Measurements from ENCODE around the gene SLC4A7.

SLC4A7 gene

DNA sequence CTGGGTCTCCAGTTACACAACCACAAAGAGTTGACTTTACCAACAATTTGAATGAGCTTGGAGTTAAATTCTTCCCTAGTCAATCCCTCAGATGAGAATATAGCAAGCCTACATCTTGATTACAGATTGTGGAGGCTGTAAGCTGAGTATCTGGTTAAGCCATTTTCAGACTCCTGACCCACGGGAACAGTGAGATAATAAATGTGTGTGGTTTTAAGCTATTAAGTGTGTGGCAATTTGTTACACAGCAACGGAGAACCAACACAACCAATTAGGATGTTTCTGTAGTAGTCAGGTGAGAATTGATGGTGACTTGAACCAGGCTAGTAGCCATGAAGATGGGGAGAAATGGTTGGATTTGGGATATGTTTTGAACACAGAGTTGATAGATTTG lies 37.7 kb upstream of the SLC4A7 start:
- H3K4me3 ChIP-seq (ENCODE audit: low read depth, low read length), result no peak overlapping the region
- no peak for DNase-seq (ENCODE audit: low read depth)
- TF ChIP-seq, protein P1, sequence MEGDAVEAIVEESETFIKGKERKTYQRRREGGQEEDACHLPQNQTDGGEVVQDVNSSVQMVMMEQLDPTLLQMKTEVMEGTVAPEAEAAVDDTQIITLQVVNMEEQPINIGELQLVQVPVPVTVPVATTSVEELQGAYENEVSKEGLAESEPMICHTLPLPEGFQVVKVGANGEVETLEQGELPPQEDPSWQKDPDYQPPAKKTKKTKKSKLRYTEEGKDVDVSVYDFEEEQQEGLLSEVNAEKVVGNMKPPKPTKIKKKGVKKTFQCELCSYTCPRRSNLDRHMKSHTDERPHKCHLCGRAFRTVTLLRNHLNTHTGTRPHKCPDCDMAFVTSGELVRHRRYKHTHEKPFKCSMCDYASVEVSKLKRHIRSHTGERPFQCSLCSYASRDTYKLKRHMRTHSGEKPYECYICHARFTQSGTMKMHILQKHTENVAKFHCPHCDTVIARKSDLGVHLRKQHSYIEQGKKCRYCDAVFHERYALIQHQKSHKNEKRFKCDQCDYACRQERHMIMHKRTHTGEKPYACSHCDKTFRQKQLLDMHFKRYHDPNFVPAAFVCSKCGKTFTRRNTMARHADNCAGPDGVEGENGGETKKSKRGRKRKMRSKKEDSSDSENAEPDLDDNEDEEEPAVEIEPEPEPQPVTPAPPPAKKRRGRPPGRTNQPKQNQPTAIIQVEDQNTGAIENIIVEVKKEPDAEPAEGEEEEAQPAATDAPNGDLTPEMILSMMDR (IDR thresholded peaks at IDR 0.05; ENCODE audit: control insufficient read depth, extremely low read depth, insufficient read depth), result no peak

DNA sequence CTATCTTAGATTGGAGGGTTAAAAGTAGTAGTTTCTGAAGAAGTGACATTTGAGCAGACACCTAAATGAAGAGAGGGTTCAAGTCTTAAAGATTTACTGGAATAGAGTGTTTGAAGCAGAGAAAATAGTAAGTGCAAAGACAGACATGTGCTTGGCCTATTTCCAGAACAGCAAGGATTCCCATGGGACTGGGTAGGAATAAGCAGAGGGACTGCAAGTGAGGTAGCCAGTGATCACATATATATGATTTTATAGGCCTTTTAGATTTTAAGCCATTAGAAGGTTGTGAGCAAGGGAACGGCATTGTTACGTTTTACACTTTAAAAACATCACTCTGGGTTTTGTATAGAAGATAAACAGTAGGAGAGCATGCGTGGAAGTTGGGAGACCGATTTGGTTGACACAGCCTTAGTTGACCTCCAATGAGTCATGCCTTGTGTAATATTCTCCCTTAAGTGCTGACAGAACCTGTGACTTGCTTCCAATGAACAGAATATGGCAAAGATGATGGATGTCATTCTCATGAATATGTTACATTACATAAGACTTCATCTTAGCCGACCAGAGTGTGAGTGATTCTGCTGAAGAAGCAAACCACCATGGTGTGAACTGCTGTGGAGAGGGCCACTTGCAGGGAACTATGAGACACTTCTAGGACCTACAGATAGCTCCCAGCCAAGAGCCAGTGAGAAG lies 37.1 kb upstream of the SLC4A7 start:
- H3K4me3 ChIP-seq (ENCODE audit: low read depth, low read length), result no peak overlapping the region
- TF ChIP-seq, protein P1 (IDR thresholded peaks at IDR 0.05; ENCODE audit: control insufficient read depth, extremely low read depth, insufficient read depth), result no peak
- no peak for DNase-seq (ENCODE audit: low read depth)

DNA sequence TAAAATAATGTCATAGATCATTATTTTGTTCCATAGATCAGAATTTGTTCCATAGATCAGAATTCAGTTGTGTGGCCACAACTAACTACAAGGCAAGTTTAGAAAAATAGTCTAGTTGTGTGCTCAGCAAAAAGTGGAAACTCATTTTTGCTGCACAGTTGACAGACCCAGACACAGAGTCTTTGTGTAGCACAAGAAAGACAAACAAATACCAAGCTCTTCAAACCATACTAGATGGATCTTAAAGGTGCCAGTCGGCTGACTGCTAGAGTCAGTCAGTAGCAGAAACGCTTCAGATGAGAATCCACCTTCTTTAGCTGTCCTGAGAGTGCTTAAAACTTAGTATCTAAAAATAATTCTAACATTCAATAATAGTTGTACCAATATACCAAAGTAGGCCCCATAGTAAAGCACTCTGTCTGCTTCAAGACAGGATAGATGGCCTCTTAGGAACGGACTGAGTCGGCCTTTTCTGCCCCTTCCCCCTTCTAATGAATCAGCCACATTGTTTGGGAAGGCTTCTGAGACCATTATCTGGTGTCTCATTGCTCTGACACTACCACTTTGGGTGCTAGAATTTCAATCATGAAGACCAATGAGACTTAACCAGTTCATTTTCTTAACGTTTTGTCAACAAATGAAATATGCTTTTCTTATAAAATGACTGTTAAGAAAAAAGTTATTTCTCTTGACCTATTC lies 27.7 kb upstream of the SLC4A7 start:
- DNase-seq (ENCODE audit: low read depth), result no peak
- TF ChIP-seq, protein P1 (IDR thresholded peaks at IDR 0.05; ENCODE audit: control insufficient read depth, extremely low read depth, insufficient read depth), result no peak
- no peak overlapping the region for H3K4me3 ChIP-seq (ENCODE audit: low read depth, low read length)

DNA sequence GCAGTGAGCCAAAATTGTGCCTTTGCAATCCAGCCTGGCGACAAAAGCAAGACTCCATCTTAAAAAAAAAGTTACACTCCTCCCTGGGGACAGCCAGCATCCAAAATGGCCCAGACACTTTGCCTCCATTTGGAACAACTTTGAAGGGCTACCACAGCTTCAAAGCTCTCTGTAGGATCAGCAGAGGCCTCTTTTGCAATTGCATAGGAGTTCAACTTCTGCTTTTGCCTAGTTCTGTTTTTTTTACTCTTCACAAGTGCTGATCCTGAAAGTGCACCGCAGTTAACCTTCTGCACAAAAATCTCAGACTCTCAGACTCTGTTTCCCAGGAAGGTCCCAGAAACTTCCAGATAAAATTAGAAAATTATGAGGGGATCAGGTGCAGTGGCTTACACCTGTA lies 25.2 kb upstream of the SLC4A7 start:
- DNase-seq (ENCODE audit: low read depth), result no peak
- TF ChIP-seq, protein P1 (IDR thresholded peaks at IDR 0.05; ENCODE audit: control insufficient read depth, extremely low read depth, insufficient read depth), result no peak
- no peak overlapping the region for H3K4me3 ChIP-seq (ENCODE audit: low read depth, low read length)

DNA sequence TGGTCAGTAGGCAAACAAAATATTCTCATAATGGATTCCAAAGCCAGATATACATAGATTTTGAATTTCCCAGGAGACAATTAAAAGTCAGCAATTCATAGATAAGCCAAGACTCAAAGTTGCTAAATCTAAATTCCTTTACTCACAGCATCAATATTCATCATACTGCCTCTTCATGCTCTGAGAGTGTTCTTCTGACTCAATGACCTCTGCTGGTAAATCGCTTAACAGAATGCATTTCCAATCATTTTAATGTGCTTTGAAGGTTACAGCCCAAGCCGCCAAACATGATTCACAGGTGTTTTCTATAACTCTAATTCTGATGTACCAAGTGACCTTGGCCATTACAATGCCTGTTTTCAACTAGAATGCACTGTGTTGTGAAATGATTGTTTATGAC lies 24.2 kb upstream of the SLC4A7 start:
- no peak for DNase-seq (ENCODE audit: low read depth)
- TF ChIP-seq, protein P1 (IDR thresholded peaks at IDR 0.05; ENCODE audit: control insufficient read depth, extremely low read depth, insufficient read depth), result no peak
- H3K4me3 ChIP-seq (ENCODE audit: low read depth, low read length), result no peak overlapping the region

DNA sequence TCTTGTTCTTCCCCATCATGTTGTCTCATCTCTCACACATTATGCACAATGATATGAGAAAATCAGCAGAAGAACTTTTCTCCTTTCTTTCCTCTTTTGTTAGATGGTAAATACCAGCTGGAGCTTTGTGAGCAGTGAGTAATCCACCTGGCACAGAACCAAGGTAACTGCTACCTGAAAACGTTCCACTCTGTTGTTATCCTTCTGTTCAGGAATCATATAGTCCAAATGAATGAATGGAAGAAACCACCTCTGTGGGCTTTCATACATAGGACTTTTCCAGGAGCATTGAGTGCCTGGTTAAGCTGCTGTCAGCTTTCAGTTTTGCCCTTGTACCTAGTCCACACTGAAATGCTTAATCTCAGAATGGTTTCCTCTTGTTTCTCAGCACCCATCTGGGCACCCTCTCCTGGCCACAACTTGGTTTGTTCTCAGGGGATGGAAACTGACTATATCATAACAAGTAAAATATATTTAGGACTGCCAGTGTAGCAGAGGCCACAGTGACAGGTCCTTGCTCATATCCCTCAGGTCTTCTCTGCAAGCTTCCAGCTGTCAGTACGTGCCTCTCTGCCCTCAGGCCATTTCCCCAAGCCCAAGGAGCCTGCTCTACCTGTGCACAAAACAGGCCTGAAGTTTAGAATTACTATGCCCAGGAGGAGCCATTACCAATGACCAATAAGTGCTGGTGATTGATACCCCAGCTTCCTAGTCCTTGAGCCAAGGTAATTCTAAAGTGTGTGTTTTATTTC lies 23.5 kb upstream of the SLC4A7 start:
- peak; percentile 36 for DNase-seq (ENCODE audit: low read depth)
- H3K4me3 ChIP-seq (ENCODE audit: low read depth, low read length), result no peak overlapping the region
- TF ChIP-seq, protein P1 (IDR thresholded peaks at IDR 0.05; ENCODE audit: control insufficient read depth, extremely low read depth, insufficient read depth), result no peak
